ENCODE data around the gene DHRSX.

- TF ChIP-seq POLR2AphosphoS5 (IDR thresholded peaks at IDR 0.05; ENCODE audit: borderline replicate concordance, low read depth, low read length), result no peak
- TF ChIP-seq EZH2 (IDR thresholded peaks at IDR 0.05), result no peak
- TF ChIP-seq FOXP2 (optimal IDR thresholded peaks at IDR 0.05; ENCODE audit: control extremely low read depth, extremely low read length, insufficient read depth), result no peak
Measured at GRCh38 chrX:2251211-2251610, 249.6 kb downstream of the DHRSX start.

Measured in SK-N-MC (cell line).